Measurements from ENCODE around the gene IDH2. TPM values are rescaled to one million over a fixed set of nuclear protein-coding genes. Genes with fewer than 3 reads are reported as not detected.

The IDH2 gene
- total and polyA plus RNA-seq, 2 donors from 2014 or later = 87.0 to 545 TPM

- Histone ChIP-seq H3K9me3 (ENCODE audit: control insufficient read depth in 2 of 3, insufficient read depth in 1 of 3, low read length in 3 of 3) (no peaks in the 10 kb centered on the region), H3K27ac (ENCODE audit: low read depth in 2 of 2, low read length in 2 of 2) (no peak overlapping the region), H3K36me3 (ENCODE audit: control insufficient read depth in 2 of 3, insufficient read depth in 3 of 3, low read length in 3 of 3) (no peaks in the 10 kb centered on the region), H3K4me3 (ENCODE audit: low read length in 3 of 3) (no peak overlapping the region), H3K27me3 (ENCODE audit: control insufficient read depth, insufficient read depth, low read length) (no peaks in the 10 kb centered on the region), H3K9ac (ENCODE audit: low read length in 3 of 3) (no peak overlapping the region), H3K4me1 (ENCODE audit: control insufficient read depth in 2 of 3, insufficient read depth in 2 of 3, low read depth in 1 of 3, low read length in 3 of 3) (peaks cover 0 to 17% (median 2%) of the 10 kb centered on the region in 3 donors)
- no peak for DNase-seq
- intact Hi-C loops (cut with DNase I) = no loop called here
- no peak for FAIRE-seq
- TF ChIP-seq CTCF (IDR thresholded peaks at IDR 0.05; ENCODE audit: borderline replicate concordance, extremely low read depth, insufficient read depth) = no peak
Observed at GRCh38 chr15:90056529-90056928, 45.7 kb downstream of the IDH2 start.

GRCh38 chr15:90055182-90055581 is 47.1 kb downstream of the IDH2 start:
- H3K4me3 ChIP-seq (ENCODE audit: low read length in 3 of 3) = no peak overlapping the region
- H3K36me3 ChIP-seq (ENCODE audit: control insufficient read depth in 2 of 3, insufficient read depth in 3 of 3, low read length in 3 of 3) = no peaks in the 10 kb centered on the region
- intact Hi-C loops (cut with DNase I) = no loop called here
- FAIRE-seq (no peak), DNase-seq (peak in 1 of 5 donors; percentile 34)
- no peaks in the 10 kb centered on the region for H3K27me3 ChIP-seq (ENCODE audit: control insufficient read depth, insufficient read depth, low read length)
- no peak for TF ChIP-seq CTCF (IDR thresholded peaks at IDR 0.05; ENCODE audit: borderline replicate concordance, extremely low read depth, insufficient read depth)
- peaks cover 0 to 13% (median 2%) of the 10 kb centered on the region in 3 donors for H3K4me1 ChIP-seq (ENCODE audit: control insufficient read depth in 2 of 3, insufficient read depth in 2 of 3, low read depth in 1 of 3, low read length in 3 of 3)
- H3K27ac ChIP-seq (ENCODE audit: low read depth in 2 of 2, low read length in 2 of 2) = no peak overlapping the region
- H3K9ac ChIP-seq (ENCODE audit: low read length in 3 of 3) = no peak overlapping the region
- no peaks in the 10 kb centered on the region for H3K9me3 ChIP-seq (ENCODE audit: control insufficient read depth in 2 of 3, insufficient read depth in 1 of 3, low read length in 3 of 3)

GRCh38 chr15:90054618-90055097 is 47.6 kb downstream of the IDH2 start:
- intact Hi-C loops (cut with DNase I) = no loop called here
- no peaks in the 10 kb centered on the region for H3K27me3 ChIP-seq (ENCODE audit: control insufficient read depth, insufficient read depth, low read length)
- H3K9ac ChIP-seq (ENCODE audit: low read length in 3 of 3) = no peak overlapping the region
- DNase-seq = peak in 4 of 5 donors; percentile 75 to 88 (median 78)
- H3K9me3 ChIP-seq (ENCODE audit: control insufficient read depth in 2 of 3, insufficient read depth in 1 of 3, low read length in 3 of 3) = no peaks in the 10 kb centered on the region
- no peak overlapping the region for H3K4me3 ChIP-seq (ENCODE audit: low read length in 3 of 3)
- H3K4me1 ChIP-seq (ENCODE audit: control insufficient read depth in 2 of 3, insufficient read depth in 2 of 3, low read depth in 1 of 3, low read length in 3 of 3) = peaks cover 0 to 10% (median 2%) of the 10 kb centered on the region in 3 donors
- no peaks in the 10 kb centered on the region for H3K36me3 ChIP-seq (ENCODE audit: control insufficient read depth in 2 of 3, insufficient read depth in 3 of 3, low read length in 3 of 3)
- H3K27ac ChIP-seq (ENCODE audit: low read depth in 2 of 2, low read length in 2 of 2) = peak overlapping the region; percentile 8 to 51
- FAIRE-seq = no peak
- TF ChIP-seq CTCF (IDR thresholded peaks at IDR 0.05; ENCODE audit: borderline replicate concordance, extremely low read depth, insufficient read depth) = no peak

All from kidney (tissue), 14 donors.